UCSD-AML1 (cell line): ENCODE measurements around the gene VAMP8.
"Not testable (repeated sequence)": the region's sequence is repeated elsewhere in the genome, so short reads cannot be mapped to it uniquely, and the experiment has no call there.

ENCODE experiments used
- DNase-seq: peaks from one replicate; lab custom pipeline; 2025; ENCODE audit not compliant: unreplicated experiment; lab: John Stamatoyannopoulos, UW

Gene VAMP8

GRCh38 chr2:85597241-85597640 is 19.9 kb downstream of the VAMP8 start:
- DNase-seq = no peak

DNA sequence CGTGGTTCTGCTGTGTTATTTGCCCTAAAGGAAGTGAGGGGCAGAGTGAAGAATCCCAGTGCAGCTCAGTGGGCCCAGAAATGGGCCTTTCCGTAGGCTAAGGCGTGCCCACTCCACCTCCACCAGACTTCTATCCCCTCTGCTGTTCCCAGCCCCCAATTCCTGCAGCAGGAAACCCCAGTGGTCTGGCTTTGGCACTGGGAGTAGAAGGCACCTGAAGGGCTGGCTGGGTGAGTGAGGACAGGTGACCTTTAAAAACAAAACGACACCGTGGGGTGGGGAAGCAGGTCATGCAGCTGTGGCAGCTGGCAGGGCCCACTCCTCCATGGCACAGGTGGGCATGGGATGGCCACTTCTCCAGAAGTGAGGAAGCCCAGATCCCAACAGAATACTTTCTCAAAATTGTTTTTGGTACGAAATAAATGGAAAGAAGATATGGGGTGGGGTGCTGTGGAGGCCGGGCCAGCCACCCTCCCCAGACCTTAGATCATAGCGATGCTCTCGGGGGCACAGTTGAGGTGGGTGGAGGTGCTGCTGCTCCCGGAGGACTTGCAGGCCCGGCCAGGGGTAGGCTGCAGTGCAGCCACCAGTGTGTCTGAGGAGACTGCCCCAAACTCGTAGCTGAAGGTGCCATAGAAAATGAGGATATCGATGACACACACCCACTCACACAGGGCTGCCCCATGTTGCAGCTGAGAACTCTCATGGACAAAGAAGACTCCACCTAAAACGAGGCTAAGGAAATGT is 21.4 kb downstream of the VAMP8 start:
- no peak for DNase-seq

DNA sequence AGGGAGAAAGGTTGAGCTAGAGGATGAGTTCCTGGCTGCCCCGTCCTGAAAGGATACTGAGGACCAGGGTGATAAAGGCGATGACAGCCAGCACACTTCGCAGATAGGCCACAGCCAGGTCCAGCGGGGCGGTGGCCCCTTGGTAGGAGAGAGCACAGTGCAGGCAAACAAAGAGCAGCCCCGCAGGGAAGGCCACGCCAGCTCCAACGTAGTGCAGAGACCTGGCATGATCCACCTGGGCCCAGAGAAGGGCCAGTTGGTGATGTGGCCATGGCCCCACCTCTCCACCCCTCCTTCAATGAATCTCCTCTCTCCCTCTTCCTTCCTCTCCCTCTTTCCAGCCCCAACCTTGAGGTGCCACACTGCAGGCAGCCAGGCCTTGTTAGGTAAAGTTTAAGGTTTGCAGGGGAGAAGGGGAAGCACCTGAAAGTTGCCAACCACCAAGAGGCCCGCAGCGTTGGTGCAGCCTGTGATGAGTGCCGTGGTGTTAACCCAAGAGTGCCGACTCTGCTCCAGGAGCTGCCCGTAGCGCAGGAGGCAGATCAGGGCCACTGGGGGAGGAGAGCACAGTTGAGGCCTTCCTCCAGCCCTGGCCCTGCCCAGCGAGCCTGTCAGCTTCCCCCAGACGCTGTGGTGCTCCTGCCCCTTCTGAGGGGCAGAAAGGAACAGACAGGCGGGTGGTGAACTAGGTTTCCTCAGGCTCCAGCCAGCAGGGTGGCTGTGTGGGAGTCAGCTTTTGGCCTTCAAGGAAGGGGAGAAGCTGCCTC is 22.3 kb downstream of the VAMP8 start:
- peak; percentile 32 for DNase-seq

- no peak for DNase-seq
Measured at GRCh38 chr2:85600235-85600575, 22.8 kb downstream of the VAMP8 start.

GRCh38 chr2:85600951-85601770 is 23.8 kb downstream of the VAMP8 start:
- DNase-seq = no peak

DNA sequence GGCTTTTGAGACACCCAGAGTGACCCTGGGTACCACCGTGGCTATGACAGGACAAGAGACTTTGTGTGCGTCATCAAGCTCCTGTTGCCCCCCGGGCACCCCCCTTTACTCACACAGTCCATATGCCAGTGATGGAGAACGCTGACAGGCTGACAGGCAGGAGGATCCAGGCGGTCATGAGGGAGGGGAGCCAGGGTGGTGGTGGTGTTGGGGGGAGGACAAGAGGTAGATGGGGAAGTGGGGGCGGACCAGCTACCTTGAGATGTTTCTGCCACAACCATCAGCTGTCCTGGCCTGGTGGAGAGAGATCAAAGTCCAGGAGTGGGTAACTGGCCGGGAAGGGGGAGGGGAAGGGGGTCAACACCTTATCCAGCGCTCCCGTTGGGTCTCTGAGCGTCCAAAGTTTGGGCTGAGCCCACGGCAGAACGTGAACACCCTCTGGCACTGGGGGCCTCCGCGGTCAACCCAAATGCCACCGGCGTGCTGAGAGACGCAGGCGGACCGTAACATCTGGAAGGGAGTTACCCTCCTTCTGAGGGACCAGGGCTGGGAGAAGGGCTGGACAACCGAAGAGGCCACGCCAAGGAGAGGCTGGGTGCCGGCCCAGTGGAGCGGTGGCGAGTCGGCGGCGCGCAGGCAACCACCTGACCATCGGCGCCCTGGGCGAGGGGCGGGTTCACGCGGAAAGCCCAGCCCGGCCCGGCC is 24.5 kb downstream of the VAMP8 start:
- no peak for DNase-seq

DNA sequence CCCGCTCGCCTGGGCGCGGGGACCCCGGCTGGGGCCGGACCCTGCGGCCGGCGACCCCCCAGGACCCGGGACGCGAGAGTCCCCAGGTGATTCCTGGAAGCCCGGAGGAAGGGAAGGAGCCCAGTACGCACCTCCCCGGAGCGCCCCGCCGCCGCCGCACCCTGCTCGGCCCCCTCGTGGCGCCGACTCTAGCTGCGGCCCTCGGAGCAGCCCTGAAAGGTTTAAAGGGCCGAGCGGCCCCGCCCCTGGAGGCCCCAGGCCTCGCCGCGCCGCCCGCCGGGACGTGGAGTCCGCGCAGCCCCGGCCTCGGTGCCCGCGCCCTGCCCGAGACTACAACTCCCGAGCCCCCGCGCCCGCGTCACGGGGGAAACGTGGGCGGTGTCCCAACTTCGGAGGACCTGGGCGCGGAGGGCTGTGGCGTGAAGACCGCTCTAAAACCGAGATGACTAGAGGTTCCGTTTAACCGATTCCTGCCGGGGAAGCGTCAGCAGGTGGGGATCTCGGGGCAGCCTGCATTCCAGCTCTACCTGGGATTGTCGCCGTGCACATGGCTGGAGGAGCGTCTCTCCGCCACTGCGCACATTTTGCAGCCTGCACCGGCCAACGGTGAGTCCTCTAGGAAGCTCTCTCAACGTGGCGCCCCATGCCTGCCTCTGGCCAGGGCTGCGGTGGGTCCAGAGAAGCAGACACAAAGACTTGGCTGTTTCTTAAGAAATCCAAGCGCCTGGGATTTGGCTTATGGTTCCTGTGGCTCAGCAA is 25.3 kb downstream of the VAMP8 start, which contains the start of gene TMEM150A:
Gene TMEM150A, minus strand, starts transcription at position 223 of the 759 bp plus-strand sequence. CDS start 750 bp downstream, outside the sequence.
- peak; percentile 94 for DNase-seq

DNA sequence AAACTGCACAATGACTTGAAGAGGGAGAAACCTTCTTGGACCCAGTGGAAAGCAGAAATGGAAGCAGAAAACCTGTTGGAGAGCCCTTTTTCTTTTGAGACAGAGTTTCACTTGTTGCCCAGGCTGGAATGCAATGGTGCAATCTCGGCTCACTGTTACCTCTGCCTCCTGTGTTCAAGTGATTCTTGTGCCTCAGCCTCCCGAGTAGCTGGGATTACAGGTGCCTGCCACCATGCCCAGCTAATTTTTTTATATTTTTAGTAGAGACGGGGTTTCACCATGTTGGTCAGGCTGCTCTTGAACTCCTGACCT is 26.7 kb downstream of the VAMP8 start:
- not testable (repeated sequence) for DNase-seq

DNA sequence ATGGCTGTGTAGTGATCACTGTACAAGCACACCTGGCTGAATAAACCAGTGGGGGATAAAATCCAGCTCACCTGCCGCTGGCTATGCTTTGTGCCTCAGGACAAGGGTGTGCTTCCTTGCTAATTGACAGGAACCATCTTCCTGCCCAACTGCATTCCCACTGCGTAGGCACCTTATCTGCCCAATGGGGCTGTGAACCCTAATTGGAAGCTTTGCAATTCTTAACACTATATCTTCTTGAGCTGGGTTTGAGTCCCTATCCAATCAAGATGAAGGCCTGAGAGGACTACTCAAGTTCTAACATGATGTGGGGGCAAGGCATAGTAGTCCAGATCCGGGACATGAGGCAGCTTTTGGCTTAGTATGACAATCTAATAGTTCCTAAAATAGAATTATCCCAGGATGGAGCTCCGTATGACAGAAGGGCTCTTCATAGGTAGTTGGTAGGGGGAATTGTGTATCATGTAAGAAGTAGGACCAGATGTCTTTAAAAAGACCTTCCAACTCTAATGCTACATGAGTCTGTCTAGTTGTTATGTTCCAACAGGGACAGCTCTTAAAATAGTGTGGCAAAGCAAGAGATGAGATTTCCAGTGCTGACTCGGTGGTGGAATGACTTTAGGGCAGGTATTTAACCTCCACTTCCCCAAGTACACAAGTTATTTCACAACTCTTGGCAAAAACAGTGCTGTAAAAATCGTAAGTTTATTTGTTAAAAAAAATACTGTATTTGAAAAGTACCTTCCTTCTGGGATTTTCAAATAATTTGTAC is 27.4 kb downstream of the VAMP8 start:
- no peak for DNase-seq

GRCh38 chr2:85605406-85606115 is 28.2 kb downstream of the VAMP8 start:
- no peak for DNase-seq

DNA sequence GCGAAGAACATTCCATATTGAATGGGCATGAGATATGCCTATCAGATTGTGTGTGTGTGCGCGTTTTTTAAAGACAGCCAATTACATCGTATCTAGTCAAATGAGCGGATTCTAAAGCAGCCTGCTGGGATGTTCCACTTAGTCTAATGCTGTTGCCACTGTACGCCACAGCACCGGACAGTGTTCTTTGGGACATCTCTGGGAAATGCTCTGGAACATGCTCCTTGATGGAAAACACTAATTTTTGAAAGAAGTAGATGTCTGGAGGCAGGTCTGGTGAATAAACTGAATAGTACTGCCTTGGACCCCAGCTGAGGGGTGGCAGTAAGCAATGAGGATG is 28.7 kb downstream of the VAMP8 start:
- DNase-seq = no peak

- DNase-seq = no peak
Measured at GRCh38 chr2:85607268-85608215, 30.2 kb downstream of the VAMP8 start.

DNA sequence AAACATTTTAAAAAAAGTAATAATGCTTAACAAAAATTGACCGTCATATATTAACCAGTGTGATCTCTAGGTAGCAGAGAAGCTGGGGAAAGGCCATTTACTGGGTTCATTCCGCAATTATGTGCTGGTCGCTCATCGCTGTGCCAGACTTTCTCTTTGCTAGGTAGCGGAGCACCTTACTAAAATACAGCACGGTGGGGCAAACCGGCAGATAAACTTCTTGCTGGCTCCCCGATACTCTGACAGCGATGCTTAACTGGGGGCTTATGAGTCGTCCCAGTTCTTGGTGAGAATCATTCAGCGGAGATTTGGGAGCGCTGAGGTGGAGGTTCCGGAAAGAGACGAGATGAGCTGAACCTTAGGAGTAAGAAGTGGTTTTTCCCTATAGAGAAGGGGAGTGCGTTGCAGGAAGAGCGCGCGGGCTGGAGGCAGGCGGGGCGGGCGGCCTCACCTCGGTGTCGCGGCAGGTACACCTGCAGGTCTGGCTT is 33.9 kb downstream of the VAMP8 start:
- no peak for DNase-seq

DNA sequence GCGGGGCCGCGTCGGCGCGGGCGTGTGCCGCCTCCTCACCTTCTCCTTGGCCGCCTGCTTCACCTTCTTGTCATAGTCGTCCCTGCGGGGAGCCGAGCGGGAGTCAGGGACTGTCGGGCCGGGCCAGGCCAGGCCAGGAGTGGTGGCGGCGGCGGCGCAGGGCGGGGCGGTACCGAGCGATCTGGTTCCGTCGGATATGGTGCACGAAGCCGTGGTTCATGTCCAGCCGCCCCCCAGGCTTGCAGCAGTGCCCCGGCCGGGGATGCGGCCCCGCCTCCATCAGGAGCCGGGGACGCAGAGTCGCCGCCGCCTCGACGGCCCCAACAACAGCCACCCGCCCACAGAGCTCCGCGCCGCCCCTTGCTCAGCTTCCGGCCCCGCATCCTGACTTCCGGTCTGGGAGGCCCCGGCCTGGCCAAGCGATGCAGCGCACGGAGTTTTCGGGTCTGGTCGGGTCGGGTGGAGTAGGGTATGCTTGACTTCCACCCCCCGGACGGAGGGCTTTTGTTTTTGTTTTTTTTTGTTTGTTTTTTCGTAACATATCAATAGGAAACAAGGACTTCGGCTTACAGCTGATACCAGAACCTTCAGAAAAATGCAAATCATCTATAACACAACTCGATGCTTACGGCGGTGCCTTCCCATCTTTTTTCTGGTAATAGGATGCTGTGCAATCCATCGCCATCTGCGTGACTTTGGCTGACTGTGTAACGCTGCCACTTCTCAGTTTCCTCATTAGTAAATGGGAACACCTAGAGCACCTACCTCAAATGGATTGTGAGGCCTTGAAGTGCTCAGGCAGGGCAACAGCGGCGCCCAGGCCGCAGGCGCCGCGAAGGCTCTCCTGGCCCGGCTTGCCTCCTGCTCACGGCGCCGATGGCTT is 34.6 kb downstream of the VAMP8 start, which contains the start of gene C2orf68:
Gene C2orf68, minus strand, starts transcription at position 362 of the 883 bp plus-strand sequence. Its CDS starts 82 bp downstream, at position 280.
- DNase-seq = peak; percentile 92

GRCh38 chr2:85613717-85614515 is 36.5 kb downstream of the VAMP8 start:
- no peak for DNase-seq

DNA sequence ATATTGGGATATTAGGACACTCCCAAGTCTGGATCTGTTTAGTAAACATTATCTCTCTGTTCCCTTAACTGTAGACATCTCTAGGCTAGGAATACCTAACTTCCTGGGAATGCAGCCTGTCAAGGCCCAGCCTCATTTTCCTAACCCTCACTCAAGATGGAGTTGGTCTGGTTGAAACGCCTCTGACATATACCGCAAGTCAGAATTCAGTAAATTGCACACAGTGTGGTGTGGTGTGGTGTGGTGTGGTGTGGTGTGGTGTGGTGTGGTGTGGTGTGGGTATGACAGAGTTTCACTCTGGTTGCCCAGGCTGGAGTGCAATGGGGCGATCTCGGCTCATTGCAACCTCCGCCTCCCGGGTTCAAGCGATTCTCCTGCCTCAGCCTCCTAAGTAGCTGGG is 37.4 kb downstream of the VAMP8 start:
- not testable (repeated sequence) for DNase-seq
